Measurements from ENCODE around the gene PRKCQ. TPM values are rescaled to one million over a fixed set of nuclear protein-coding genes. Genes with fewer than 3 reads are reported as not detected.

PRKCQ gene
- total RNA-seq, 2 donors from 2014 or later = 0.38 to 0.74 TPM

GRCh38 chr10:6427357-6427959 lies 152.6 kb downstream of the PRKCQ start:
- no peak for DNase-seq (ENCODE audit: low spot score)
- intact Hi-C loops (cut with DNase I) = no loop called here

DNA sequence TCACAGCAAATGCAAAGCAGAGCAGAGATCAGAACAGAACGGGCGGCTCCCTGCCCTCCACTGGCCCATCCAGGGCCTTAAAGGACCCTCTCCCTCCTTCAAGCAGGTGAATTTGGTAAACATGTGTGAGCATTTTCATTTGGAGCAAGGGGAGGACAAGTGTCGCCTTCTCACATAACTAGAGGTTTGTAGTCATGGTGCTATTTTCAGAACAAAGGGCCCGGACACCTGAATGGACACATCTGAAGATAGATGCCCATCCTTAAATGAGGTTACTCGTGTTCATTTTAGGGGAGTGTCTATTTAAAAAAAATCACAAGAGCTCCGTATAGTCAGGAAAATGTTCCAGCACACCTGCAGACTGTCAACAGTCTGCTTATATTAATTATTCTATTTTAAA lies 153.8 kb downstream of the PRKCQ start:
- no peak for DNase-seq (ENCODE audit: low spot score)
- intact Hi-C loops (cut with DNase I) = no loop called here

DNA sequence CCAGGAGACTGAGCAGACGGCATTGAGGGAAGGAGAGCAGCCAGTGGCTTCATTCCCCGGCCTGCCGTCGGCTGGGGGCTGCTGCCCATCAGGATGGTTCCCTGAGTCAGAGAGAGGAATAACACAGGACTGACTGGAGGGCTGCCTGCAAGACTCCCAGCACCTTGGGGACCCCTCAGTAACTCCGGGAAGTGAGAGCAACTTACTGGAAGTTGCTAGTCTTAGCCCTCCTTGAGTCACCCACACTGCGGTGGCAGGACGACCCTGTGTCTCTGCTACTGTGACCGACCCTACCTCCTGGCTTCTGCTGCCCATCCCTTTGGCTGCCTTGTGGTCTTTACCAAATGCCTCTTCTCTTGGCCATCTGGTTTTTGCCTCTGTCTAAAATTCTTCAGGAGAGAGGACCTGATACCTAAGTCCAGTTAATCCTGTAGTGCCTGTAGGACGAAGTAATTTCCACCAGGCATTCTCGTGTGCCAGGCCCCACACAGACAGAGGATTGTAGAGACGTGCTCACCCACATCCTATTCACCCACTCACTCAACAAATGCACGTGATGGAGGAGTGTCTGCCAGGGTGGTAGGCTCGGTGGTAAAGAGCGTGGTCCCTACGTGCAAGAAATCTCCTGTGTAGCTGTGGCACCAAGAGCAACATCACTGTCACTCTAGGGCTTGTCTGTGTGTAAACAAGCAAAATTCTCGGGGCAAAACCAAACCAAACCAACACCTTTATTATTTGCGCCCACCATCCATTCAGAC lies 156.5 kb downstream of the PRKCQ start:
- no peak for DNase-seq (ENCODE audit: low spot score)
- intact Hi-C loops (cut with DNase I) = no loop called here

- intact Hi-C loops (cut with DNase I) = no loop called here
- no peak for DNase-seq (ENCODE audit: low spot score)
Measured at GRCh38 chr10:6423004-6423403, 157.1 kb downstream of the PRKCQ start.

- intact Hi-C loops (cut with DNase I) = no loop called here
- no peak for DNase-seq (ENCODE audit: low spot score)
Measured at GRCh38 chr10:6418613-6419216, 161.4 kb downstream of the PRKCQ start.

DNA sequence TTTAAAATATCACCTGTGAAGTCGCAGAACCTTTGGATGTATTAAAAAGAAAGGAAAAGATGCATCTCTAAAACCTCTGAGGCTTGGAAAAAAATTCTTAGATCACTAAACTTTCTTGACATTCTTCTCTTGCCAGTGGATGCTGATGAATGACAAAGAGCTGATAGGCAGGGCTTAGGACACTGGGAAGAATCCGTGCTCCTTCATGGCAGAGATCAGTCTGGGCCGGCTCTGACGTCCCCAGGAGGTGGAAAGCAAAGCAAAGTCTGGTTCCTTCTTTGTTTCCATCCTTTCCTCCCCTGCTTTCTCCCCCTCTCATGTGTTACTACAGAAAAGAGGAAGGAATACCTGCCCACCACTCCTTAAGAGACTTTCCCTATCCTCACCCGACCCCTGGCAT lies 161.9 kb downstream of the PRKCQ start:
- intact Hi-C loops (cut with DNase I) = no loop called here
- DNase-seq (ENCODE audit: low spot score) = no peak

GRCh38 chr10:6416892-6417512 lies 163.1 kb downstream of the PRKCQ start:
- intact Hi-C loops (cut with DNase I) = no loop called here
- no peak for DNase-seq (ENCODE audit: low spot score)

DNA sequence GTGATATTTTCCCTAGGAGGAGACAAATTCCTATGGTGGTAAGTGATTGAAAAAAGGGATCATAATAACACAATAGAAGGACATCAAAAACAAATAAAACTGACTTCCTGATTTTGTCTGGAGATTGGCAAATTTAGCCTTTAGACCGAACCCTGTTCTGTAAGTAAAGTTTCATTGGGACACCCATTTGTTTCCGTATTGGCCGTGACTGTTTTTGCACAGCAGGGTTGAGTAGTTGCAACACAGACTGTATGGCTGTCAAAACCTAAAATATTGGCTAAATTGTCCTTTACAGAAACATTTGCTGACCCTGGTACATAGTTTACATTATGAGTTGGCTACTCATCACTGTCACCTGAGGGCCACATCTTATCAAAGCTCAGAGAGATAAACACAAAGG lies 168.6 kb downstream of the PRKCQ start:
- intact Hi-C loops (cut with DNase I) = no loop called here
- no peak for DNase-seq (ENCODE audit: low spot score)

GRCh38 chr10:6410830-6411229 lies 169.2 kb downstream of the PRKCQ start:
- intact Hi-C loops (cut with DNase I) = no loop called here
- no peak for DNase-seq (ENCODE audit: low spot score)

DNA sequence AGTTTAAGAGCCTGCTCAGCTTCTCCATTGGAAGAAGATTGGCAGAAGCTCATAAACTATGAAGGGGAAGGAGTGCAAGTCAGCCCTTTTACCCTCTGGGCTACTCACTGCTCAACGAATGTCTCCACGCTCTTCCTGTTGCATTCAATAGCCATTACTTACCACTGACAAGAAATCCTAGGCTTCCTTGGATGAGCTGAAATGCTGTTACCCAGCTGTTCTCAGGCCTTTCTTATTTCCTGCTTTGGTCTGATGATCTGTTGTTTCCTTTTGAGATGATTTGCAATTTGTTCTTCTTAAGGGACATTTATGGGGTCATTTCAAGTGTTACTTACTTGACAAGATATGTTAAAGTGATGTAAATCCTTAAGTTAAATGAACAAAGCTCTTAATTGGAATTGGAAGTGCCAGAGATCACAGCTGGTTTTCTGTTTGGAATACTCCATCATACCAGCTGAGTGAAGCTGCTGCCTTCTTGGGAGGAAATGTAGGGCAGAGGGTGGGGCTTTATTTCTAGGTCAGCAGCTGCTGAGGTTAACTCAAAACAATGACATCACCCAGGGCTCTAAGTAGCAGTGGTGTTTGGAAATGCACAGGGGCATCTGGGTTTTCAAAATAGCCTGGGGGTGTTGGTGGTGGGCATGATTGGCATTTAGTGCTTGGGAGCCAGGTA lies 170.0 kb downstream of the PRKCQ start:
- intact Hi-C loops (cut with DNase I) = loop anchor here in 1 of 2 donors (10.0 kb wide), 2 partner anchors 205 to 295 kb away; partner anchors contain the start of gene PFKFB3
- no peak for DNase-seq (ENCODE audit: low spot score)

GRCh38 chr10:6408799-6409198 lies 171.3 kb downstream of the PRKCQ start:
- intact Hi-C loops (cut with DNase I) = loop anchor here in 1 of 2 donors (10.0 kb wide), 2 partner anchors 204 to 294 kb away; partner anchors contain the start of gene PFKFB3
- no peak for DNase-seq (ENCODE audit: low spot score)

GRCh38 chr10:6407034-6407721 lies 172.9 kb downstream of the PRKCQ start:
- intact Hi-C loops (cut with DNase I) = loop anchor here in 1 of 2 donors (10.0 kb wide), 2 partner anchors 202 to 292 kb away; partner anchors contain the start of gene PFKFB3
- DNase-seq (ENCODE audit: low spot score) = no peak

DNA sequence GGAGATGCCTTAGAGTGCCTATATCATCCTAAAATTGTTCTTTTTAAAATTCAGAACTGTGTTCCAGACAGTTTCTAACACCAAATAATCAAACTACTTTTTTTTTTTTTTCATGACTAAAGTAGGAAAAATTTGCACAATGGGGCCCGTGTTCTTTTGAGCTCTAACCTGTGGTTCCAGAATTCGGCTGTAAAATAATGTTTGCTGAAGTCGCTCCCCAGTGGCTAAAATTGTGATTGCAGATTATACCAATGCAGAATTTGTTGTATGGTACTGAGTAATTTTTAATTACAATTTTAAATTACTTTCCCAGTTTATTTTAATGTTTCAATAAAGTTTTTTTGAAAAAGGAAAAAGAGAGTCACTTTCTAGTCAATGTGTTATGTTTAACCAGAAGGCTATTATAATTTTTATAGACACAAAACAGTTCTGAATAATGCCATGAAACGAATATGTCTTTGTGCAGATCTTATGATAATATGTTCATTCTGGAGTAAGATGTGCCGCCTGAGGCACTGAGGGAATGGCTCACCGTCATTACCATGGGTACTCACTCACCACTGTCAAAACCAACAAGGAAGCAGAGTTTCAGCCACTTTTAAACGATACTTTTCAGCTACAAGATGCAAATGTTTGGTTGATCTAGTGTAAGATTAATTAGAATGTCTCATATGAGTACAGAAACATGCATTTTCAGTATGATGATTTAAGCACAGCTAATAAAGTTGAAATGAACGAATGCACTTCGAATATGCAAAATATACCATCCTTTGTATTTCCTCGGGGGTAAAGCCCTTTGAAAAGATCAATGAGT lies 173.6 kb downstream of the PRKCQ start:
- DNase-seq (ENCODE audit: low spot score) = no peak
- intact Hi-C loops (cut with DNase I) = loop anchor here in 1 of 2 donors (10.0 kb wide), 2 partner anchors 202 to 292 kb away; partner anchors contain the start of gene PFKFB3

DNA sequence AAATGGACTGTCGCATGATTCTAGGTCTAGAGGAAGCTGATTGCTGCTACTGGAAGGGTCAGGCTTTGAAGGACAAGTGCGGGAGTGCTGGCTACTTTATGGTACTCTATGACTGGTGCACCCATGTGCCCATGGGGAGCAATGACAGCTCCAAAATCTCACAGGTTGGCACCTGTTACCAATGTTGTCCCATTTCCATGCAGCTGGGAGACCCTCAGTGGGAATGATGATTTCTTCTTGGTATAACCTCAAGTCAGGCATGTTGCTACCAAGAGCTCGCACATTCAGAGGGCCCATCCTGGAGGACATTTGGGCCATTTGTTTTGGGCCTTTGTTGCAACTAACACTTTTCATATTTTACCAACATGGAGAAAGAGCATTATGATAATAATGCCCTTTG lies 174.4 kb downstream of the PRKCQ start:
- DNase-seq (ENCODE audit: low spot score) = no peak
- intact Hi-C loops (cut with DNase I) = loop anchor here in 1 of 2 donors (10.0 kb wide), 2 partner anchors 201 to 291 kb away; partner anchors contain the start of gene PFKFB3

- intact Hi-C loops (cut with DNase I) = loop anchor here (5.0 to 10.0 kb wide), 4 partner anchors 132 to 297 kb away; partner anchors contain the start of gene PFKFB3 (in 1 of the 2)
- no peak for DNase-seq (ENCODE audit: low spot score)
Measured at GRCh38 chr10:6404127-6405072, 175.7 kb downstream of the PRKCQ start.

- intact Hi-C loops (cut with DNase I) = loop anchor here (5.0 to 10.0 kb wide), 4 partner anchors 131 to 296 kb away; partner anchors contain the start of gene PFKFB3 (in 1 of the 2)
Measured at GRCh38 chr10:6402960-6403359, 177.1 kb downstream of the PRKCQ start.

GRCh38 chr10:6402349-6402709 lies 177.7 kb downstream of the PRKCQ start:
- intact Hi-C loops (cut with DNase I) = loop anchor here (5.0 to 10.0 kb wide), 4 partner anchors 130 to 295 kb away; partner anchors contain the start of gene PFKFB3 (in 1 of the 2)

More at GRCh38 chr10:6402960-6403359, 177.1 kb downstream of the PRKCQ start:
- DNase-seq (ENCODE audit: low spot score) = no peak

More at GRCh38 chr10:6402349-6402709, 177.7 kb downstream of the PRKCQ start:
- DNase-seq (ENCODE audit: low spot score) = no peak
